ENCODE data around the gene AOX1. TPM values are rescaled to one million over a fixed set of nuclear protein-coding genes. Genes with fewer than 3 reads are reported as not detected.
"Not testable (repeated sequence)": the region's sequence is repeated elsewhere in the genome, so short reads cannot be mapped to it uniquely, and the experiment has no call there.

AOX1 gene
- total RNA-seq, 2 donors from 2014 or later: not detected

DNA sequence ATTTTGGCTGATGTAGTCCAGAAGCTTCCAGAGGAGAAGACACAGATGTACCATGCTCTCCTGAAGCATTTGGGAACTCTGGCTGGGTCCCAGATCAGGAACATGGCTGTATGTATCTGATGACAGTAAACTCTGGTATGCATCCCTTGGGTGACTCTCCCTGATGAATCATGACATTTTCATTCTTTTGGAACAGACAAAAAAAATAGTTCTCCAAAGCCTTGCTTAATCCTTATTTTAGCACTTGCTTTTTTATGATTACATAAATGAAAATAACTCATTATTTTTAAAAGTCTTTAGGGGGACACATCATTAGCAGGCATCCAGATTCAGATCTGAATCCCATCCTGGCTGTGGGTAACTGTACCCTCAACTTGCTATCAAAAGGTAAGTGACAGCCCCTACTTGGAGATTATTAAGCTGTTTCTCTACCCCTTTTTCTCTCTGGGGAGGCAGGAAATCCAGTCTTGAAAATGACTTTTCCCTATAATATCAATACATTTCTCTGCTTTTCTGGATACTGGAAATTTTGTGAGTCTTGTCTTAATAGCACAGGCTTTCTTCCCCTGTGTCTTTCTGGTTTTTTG lies 23.3 kb downstream of the AOX1 start:
- Mint-ChIP-seq H3K4me3 (no peak overlapping the region), H3K4me1 (no peaks in the 10 kb centered on the region), H3K27me3 (peaks cover 12% of the 10 kb centered on the region), H3K36me3 (ENCODE audit: low read depth) (no peaks in the 10 kb centered on the region), H3K27ac (no peak overlapping the region)
- no peaks in the 10 kb centered on the region for H3K9me3 ChIP-seq (ENCODE audit: control insufficient read depth, low read length, poor library complexity, severe bottlenecking)
- DNase-seq (no peak), ATAC-seq (no peak)

DNA sequence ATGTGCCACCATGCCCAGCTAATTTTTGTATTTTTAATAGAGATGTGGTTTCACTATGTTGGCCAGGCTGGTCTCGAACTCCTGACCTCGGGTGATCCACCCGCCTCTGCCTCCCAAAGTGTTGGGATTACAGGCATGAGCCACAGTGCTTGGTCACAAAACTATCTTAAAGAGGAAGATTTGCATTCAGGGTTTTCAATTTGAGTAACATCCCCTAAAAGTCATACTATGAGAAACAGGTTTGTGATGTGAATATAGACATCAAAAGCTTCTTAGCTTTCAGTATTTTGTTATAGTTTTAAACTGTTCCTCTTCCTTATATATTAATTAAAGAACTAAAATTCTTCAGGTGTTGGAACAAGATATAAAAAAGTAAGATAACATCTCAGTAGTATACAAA lies 24.4 kb downstream of the AOX1 start:
- H3K27me3 Mint-ChIP-seq: peaks cover 16% of the 10 kb centered on the region
- not testable (repeated sequence) for ATAC-seq; DNase-seq; H3K36me3 Mint-ChIP-seq (ENCODE audit: low read depth); H3K4me3 Mint-ChIP-seq; H3K27ac Mint-ChIP-seq; H3K9me3 ChIP-seq (ENCODE audit: control insufficient read depth, low read length, poor library complexity, severe bottlenecking); H3K4me1 Mint-ChIP-seq

DNA sequence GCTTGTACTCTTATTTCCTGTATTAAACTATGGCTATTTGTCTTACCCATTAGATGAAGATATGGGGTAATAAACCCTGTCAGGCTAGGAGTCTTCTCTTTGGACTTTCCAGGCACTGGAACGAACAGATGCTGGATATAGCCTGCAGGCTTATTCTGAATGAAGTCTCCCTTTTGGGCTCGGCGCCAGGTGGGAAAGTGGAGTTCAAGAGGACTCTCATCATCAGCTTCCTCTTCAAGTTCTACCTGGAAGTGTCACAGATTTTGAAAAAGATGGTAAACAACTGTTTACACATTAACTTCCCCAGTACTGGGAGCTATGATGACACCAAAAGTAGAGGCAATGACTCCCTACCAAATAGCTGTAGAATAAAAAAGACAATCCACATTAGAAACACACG lies 27.9 kb downstream of the AOX1 start:
- no peak for ATAC-seq
- Mint-ChIP-seq H3K36me3 (ENCODE audit: low read depth) (no peaks in the 10 kb centered on the region), H3K4me3 (no peak overlapping the region), H3K4me1 (peaks cover 2% of the 10 kb centered on the region), H3K27me3 (peaks cover 22% of the 10 kb centered on the region), H3K27ac (no peak overlapping the region)
- DNase-seq: no peak
- H3K9me3 ChIP-seq (ENCODE audit: control insufficient read depth, low read length, poor library complexity, severe bottlenecking): no peaks in the 10 kb centered on the region

DNA sequence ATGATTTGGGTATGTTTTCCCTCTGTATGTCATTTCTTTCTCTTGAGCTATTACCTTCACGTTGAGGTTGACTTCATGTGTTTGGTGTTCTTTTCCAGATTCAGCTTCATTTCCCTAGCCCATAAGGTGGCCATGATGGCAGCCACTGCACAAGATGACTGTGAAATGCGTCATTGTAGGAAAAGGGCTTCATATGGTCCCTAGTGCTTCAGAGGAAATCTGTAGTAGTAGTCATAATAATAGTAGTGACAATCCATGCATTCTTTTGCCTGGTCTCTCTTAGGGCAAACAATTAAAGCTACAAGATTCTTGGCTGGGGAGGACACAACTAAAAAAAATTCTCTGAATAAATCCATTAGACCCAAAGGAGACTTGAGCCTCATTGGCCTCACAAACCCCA lies 28.4 kb downstream of the AOX1 start:
- H3K27ac Mint-ChIP-seq: no peak overlapping the region
- DNase-seq (no peak), ATAC-seq (no peak)
- no peaks in the 10 kb centered on the region for H3K36me3 Mint-ChIP-seq (ENCODE audit: low read depth)
- peaks cover 26% of the 10 kb centered on the region for H3K27me3 Mint-ChIP-seq
- H3K9me3 ChIP-seq (ENCODE audit: control insufficient read depth, low read length, poor library complexity, severe bottlenecking): no peaks in the 10 kb centered on the region
- no peak overlapping the region for H3K4me3 Mint-ChIP-seq
- H3K4me1 Mint-ChIP-seq: peaks cover 2% of the 10 kb centered on the region

DNA sequence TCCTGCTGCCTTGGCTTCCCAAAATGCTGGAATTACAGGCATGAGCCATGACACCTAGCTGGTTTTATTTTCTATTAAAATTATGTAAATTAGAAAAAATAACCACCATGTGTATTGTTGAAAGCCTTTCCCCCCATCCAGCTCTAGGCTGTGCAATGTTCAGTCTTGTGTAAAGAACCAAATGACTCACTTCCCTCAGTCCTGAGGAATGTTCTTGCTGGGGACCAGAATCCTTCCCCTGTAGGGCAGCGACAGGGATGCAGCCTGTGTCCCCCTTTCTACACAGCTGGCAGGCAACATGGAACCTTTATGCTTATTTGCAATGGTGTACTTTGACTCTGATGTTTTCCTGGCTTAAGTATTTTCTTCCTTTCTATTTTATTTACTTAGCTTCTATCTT lies 29.4 kb downstream of the AOX1 start:
- peaks cover 4% of the 10 kb centered on the region for H3K4me1 Mint-ChIP-seq
- H3K27ac Mint-ChIP-seq: no peak overlapping the region
- ATAC-seq: no peak

DNA sequence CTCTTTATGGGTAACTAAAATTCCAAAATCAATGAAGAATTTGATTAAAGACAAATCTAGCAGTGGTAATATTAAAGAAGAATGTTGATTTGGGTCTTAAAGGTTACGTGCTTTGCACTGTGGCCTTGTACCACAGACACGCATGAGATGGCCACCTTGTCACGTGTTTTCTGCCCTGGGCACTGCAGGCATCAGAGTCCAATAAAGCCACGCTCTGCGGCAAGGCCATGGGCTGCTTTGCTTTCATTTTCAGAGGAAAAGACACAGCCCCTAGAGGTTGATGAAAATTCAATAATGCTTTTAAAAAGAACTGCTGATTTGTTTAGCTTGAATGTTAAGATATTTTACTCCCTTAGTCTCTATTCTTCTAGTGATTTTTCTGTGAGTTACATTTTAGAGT lies 30.4 kb downstream of the AOX1 start:
- DNase-seq: no peak
- H3K9me3 ChIP-seq (ENCODE audit: control insufficient read depth, low read length, poor library complexity, severe bottlenecking): no peaks in the 10 kb centered on the region
- Mint-ChIP-seq H3K36me3 (ENCODE audit: low read depth) (no peaks in the 10 kb centered on the region), H3K27ac (no peak overlapping the region), H3K4me3 (no peak overlapping the region), H3K27me3 (peaks cover 31% of the 10 kb centered on the region), H3K4me1 (peaks cover 4% of the 10 kb centered on the region)
- ATAC-seq: no peak

More for the DNA sequence above, 29.4 kb downstream of the AOX1 start:
- no peak for DNase-seq
- no peak overlapping the region for H3K4me3 Mint-ChIP-seq
- peaks cover 31% of the 10 kb centered on the region for H3K27me3 Mint-ChIP-seq
- H3K36me3 Mint-ChIP-seq (ENCODE audit: low read depth): no peaks in the 10 kb centered on the region
- H3K9me3 ChIP-seq (ENCODE audit: control insufficient read depth, low read length, poor library complexity, severe bottlenecking): no peaks in the 10 kb centered on the region

DNA sequence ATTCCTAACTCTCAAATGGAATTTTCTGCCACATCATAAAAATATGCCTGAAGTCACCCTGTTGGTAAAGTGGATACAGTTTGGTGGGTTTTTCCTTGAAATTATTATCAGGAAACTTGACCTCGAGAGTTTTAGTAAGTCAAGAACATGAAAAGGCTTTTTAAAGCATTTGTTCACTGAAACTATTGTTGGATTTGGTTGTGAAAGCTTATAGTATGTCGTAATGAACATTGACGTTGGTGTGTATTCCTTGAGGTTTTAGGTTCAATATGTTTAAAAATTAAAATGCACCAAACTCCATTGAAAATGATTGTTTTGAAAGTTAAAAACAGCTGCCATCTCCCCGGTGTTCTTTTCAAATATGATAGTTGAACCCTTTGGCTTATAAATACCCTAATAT lies 30.8 kb downstream of the AOX1 start:
- peaks cover 31% of the 10 kb centered on the region for H3K27me3 Mint-ChIP-seq
- H3K4me3 Mint-ChIP-seq: no peak overlapping the region
- no peaks in the 10 kb centered on the region for H3K9me3 ChIP-seq (ENCODE audit: control insufficient read depth, low read length, poor library complexity, severe bottlenecking)
- DNase-seq (no peak), ATAC-seq (no peak)
- no peaks in the 10 kb centered on the region for H3K36me3 Mint-ChIP-seq (ENCODE audit: low read depth)
- H3K27ac Mint-ChIP-seq: no peak overlapping the region
- peaks cover 4% of the 10 kb centered on the region for H3K4me1 Mint-ChIP-seq

DNA sequence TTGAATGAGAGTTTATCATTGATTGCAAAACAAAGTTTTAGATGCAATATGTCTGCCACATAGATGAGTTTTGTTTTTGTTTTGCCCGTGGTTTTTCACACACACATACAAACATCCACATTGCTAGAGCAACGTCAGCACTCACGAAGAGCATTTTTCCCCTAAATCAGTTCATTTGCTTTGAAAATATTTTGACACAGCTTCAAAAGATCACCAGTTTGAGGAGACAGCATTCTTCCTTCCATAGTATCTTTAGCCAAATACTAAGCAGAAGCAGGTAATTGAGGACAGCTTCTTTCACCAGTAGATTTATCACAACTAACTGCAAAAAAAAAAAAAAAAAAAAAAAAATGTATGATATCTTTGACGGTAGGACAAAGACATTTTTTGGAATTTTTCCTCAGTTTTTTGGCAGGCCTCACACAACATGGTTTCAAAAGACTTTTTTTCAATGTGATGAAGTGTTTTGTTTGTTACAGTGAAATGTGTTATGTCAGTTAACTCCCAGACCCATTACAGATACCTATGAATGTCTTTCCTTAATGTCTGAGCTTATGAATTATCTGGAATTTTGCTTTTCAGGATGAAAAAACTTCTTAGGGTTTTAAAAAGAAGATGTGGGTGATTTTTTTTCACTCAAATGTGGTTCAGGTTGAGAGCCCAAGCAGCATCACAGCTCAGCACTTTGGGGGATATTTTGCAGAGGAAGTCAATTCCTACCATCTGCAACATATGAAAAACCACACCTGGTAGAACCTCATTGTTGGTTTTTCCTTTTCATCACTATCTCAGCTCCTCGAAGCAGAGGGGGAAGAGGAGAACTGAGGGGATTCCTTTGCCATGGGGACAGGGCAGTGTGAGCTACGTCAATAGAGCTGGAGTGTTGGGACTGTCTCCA lies 31.6 kb downstream of the AOX1 start:
- DNase-seq: no peak
- no peak for ATAC-seq
- Mint-ChIP-seq H3K36me3 (ENCODE audit: low read depth) (no peaks in the 10 kb centered on the region), H3K4me3 (no peak overlapping the region), H3K27ac (no peak overlapping the region), H3K4me1 (peaks cover 4% of the 10 kb centered on the region), H3K27me3 (peaks cover 31% of the 10 kb centered on the region)
- H3K9me3 ChIP-seq (ENCODE audit: control insufficient read depth, low read length, poor library complexity, severe bottlenecking): no peaks in the 10 kb centered on the region

DNA sequence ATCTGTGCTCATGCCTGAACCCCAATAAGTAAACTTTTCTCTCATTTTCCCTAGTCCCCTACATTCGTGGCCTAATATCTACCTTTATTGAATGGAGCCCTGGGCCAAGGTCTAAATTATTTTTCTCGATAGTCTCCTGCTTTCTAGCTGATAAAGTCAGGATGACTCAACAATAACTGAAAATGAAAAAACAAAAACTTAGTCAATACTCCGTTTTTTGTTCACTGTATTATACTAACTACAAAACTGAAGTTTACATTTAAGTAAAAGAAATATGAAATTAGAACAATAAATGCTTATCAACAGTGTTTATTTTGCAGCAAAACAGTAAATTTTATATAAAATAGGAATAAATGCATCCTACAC lies 32.2 kb downstream of the AOX1 start:
- Mint-ChIP-seq H3K4me3 (no peak overlapping the region), H3K36me3 (ENCODE audit: low read depth) (no peaks in the 10 kb centered on the region), H3K4me1 (peaks cover 4% of the 10 kb centered on the region), H3K27me3 (peaks cover 38% of the 10 kb centered on the region), H3K27ac (no peak overlapping the region)
- no peaks in the 10 kb centered on the region for H3K9me3 ChIP-seq (ENCODE audit: control insufficient read depth, low read length, poor library complexity, severe bottlenecking)
- DNase-seq (no peak), ATAC-seq (no peak)

DNA sequence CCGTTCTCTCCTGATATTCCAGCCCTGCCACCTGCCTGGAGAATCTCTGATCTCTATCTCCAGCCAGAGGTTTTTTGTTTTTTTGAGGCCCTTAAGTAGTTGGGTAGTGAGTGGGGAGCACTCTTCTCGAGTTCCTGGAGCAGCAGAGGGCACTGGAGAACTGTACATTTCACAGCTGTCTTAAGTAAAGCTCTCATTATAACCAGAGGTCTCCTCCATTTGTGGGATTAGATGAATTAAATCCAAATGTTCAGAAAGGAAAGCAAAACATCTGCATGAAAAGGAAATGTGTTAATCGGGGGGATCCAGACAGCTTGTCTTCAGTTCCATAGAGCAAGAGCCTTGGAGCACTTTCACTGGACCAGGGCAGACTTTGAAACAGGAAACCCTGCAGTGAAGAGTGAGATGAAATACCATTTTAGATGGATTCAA lies 32.8 kb downstream of the AOX1 start:
- ATAC-seq: no peak
- H3K36me3 Mint-ChIP-seq (ENCODE audit: low read depth): no peaks in the 10 kb centered on the region
- H3K9me3 ChIP-seq (ENCODE audit: control insufficient read depth, low read length, poor library complexity, severe bottlenecking): no peaks in the 10 kb centered on the region
- peaks cover 4% of the 10 kb centered on the region for H3K4me1 Mint-ChIP-seq
- peaks cover 40% of the 10 kb centered on the region for H3K27me3 Mint-ChIP-seq
- no peak for DNase-seq
- H3K4me3 Mint-ChIP-seq: no peak overlapping the region
- H3K27ac Mint-ChIP-seq: no peak overlapping the region

DNA sequence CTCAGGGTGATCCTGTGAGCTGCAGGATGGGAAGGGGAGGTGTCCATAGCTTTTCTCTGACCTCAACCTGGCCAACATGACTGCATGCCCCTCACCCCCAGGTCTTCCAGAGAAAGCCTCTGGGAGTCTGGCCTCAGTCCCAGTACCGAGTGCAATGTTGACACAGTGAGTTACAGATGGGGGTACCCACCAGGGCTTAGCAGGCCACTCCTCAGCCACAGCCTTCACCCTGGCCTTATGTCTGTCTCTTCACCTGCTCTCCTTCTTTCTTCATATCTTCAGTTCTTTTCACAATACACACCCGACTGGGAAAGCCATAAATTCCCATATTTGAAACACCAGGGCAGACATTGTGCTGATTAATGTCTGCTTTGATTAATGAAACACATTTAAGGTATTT lies 33.5 kb downstream of the AOX1 start:
- ATAC-seq (no peak), DNase-seq (no peak)
- Mint-ChIP-seq H3K36me3 (ENCODE audit: low read depth) (no peaks in the 10 kb centered on the region), H3K4me3 (no peak overlapping the region), H3K27ac (no peak overlapping the region), H3K4me1 (peaks cover 4% of the 10 kb centered on the region), H3K27me3 (peaks cover 44% of the 10 kb centered on the region)
- H3K9me3 ChIP-seq (ENCODE audit: control insufficient read depth, low read length, poor library complexity, severe bottlenecking): no peaks in the 10 kb centered on the region

DNA sequence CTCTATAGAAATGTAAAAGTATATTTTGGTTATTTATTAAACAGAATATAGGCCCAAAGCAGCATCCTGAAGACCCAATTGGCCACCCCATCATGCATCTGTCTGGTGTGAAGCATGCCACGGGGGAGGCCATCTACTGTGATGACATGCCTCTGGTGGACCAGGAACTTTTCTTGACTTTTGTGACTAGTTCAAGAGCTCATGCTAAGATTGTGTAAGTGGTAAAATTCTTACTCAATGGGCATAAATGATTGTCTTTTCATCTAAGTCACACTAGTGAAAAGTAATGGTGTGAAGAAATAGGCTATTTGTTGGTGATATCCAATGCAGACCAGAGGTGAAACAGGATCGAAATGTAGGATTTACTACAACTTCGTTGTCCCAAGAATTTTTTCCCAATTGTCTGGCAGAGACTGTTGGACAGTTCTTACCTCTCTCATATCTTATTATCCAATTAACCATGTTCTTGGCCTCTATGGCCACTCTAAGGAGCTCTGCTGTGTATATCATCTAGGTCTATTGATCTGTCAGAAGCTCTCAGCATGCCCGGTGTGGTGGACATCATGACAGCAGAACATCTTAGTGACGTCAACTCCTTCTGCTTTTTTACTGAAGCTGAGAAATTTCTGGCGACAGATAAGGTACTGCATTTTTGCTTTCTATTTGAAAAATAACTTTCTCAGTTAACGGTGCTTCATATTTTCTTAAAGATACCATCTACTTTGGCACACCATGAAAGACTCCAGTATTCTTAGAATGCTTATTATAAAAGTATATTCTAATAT lies 35.0 kb downstream of the AOX1 start:
- Mint-ChIP-seq H3K27me3 (peaks cover 47% of the 10 kb centered on the region), H3K36me3 (ENCODE audit: low read depth) (no peaks in the 10 kb centered on the region), H3K4me3 (no peak overlapping the region), H3K4me1 (peaks cover 4% of the 10 kb centered on the region), H3K27ac (no peak overlapping the region)
- ATAC-seq: no peak
- no peak for DNase-seq
- no peaks in the 10 kb centered on the region for H3K9me3 ChIP-seq (ENCODE audit: control insufficient read depth, low read length, poor library complexity, severe bottlenecking)

DNA sequence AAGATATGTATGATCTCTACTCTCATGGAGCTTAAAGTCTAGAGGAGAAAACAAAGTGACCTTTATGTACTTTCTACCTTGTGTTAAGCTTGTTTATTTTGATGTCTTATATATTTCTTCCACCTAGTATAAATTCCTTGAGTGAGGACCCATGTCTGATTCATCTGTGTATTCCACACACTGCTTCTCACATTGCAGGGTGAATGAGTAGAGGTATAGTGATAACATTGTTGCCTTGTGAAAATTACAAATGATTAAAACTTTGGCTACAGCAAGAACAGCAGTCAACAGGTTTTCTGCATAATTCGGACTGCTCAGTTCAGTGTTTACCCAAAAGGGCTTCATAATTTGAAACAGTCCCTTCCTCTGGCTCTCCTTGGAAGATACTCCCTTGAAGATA lies 36.3 kb downstream of the AOX1 start:
- H3K4me1 Mint-ChIP-seq: peaks cover 6% of the 10 kb centered on the region
- H3K27me3 Mint-ChIP-seq: peaks cover 49% of the 10 kb centered on the region
- H3K27ac Mint-ChIP-seq: no peak overlapping the region
- H3K36me3 Mint-ChIP-seq (ENCODE audit: low read depth): no peaks in the 10 kb centered on the region
- no peak for DNase-seq
- H3K4me3 Mint-ChIP-seq: no peak overlapping the region
- no peak for ATAC-seq
- H3K9me3 ChIP-seq (ENCODE audit: control insufficient read depth, low read length, poor library complexity, severe bottlenecking): no peaks in the 10 kb centered on the region

Measured in T-helper 17 cell (primary cell).